Smooth muscle cell (in vitro differentiated cells): ENCODE data around the gene SULF2. TPM values are rescaled to one million over a fixed set of nuclear protein-coding genes. Genes with fewer than 3 reads are reported as not detected.

Experiments
- DNase-seq: peaks from one replicate; lab custom pipeline; 2025; ENCODE audit not compliant: unreplicated experiment; lab: John Stamatoyannopoulos, UW
- H2AFZ ChIP-seq: fragments of 200-600 bp; sonication (generic); 2 replicates; pipeline ENCODE4 v1.6.0; 2016; ENCODE audit warnings: antibody characterized with exemption, low read depth, mild to moderate bottlenecking
- H3F3A ChIP-seq: fragments of 200-600 bp; sonication (generic); 2 replicates; pipeline ENCODE4 v1.6.0; 2017; ENCODE audit warnings: antibody characterized with exemption, low read depth
- H3K27ac ChIP-seq: fragments of 200-600 bp; sonication (generic); 2 replicates; pipeline ENCODE4 v1.5.1; 2016; ENCODE audit warnings: low read depth, mild to moderate bottlenecking
- H3K27me3 ChIP-seq: fragments of 200-600 bp; sonication (generic); 2 replicates; pipeline ENCODE4 v1.6.1; 2016; ENCODE audit warnings: low read depth, mild to moderate bottlenecking
- H3K36me3 ChIP-seq: fragments of 200-600 bp; sonication (generic); 2 replicates; pipeline ENCODE4 v1.5.1; 2016; ENCODE audit warnings: low read depth
- H3K4me1 ChIP-seq: fragments of 200-600 bp; sonication (generic); 2 replicates; pipeline ENCODE4 v1.5.1; 2016; ENCODE audit warnings: low read depth
- H3K4me2 ChIP-seq: fragments of 200-600 bp; sonication (generic); 2 replicates; pipeline ENCODE4 v1.6.0; 2016; ENCODE audit warnings: mild to moderate bottlenecking
- H3K4me3 ChIP-seq: fragments of 200-600 bp; sonication (generic); 2 replicates; pipeline ENCODE4 v1.5.1; 2016; ENCODE audit warnings: mild to moderate bottlenecking
- H3K79me2 ChIP-seq: fragments of 200-600 bp; sonication (generic); 2 replicates; pipeline ENCODE4 v1.6.0; 2016; ENCODE audit warnings: low read depth, mild to moderate bottlenecking
- H3K9ac ChIP-seq: fragments of 200-600 bp; sonication (generic); 2 replicates; pipeline ENCODE4 v1.6.0; 2016; ENCODE audit warnings: low read depth
- H3K9me3 ChIP-seq: fragments of 200-600 bp; sonication (generic); replicated peaks from 2 replicates; pipeline ENCODE4 v1.5.1; 2016; ENCODE audit warnings: low read depth
- H4K20me1 ChIP-seq: fragments of 200-600 bp; sonication (generic); 2 replicates; pipeline ENCODE4 v1.6.0; 2016; ENCODE audit warnings: low read depth
- CTCF ChIP-seq: fragments of 200-600 bp; sonication (generic); IDR thresholded peaks from 2 replicates; pipeline ENCODE4 v1.5.1; 2017; ENCODE audit warnings: borderline replicate concordance, mild to moderate bottlenecking, antibody characterized with exemption; ENCODE audit not compliant: insufficient read depth, poor library complexity, severe bottlenecking
- WGBS: methylation state at CpG from one replicate; pipeline ENCODE4 v1.1.7; 2016; ENCODE audit warnings: low lambda C conversion rate; 5-methylcytosine and 5-hydroxymethylcytosine counted together
- polyA plus RNA-seq: library from polyadenylated mRNA; unstranded; fragments of >200 nt; fragmentation: Nextera tagmentation; extraction: Ambion mirVana; gene quantifications from 2 replicates; pipeline ENCODE4 v1.2.1, GENCODE V29; 2016
- total RNA-seq: library from RNA; depleted of rRNA; stranded (reverse); fragments of >200 nt; gene quantifications from 2 replicates; pipeline ENCODE4 v1.2.3, GENCODE V29; 2014

SULF2 gene
- total and polyA plus RNA-seq, 2 experiments from 2014 or later: 109 to 144 TPM

- Histone ChIP-seq H2AFZ (no peak overlapping the region), H3K9me3 (no peaks in the 10 kb centered on the region), H3F3A (no peaks in the 10 kb centered on the region), H3K4me3 (no peak overlapping the region), H3K9ac (no peak overlapping the region), H3K4me1 (no peaks in the 10 kb centered on the region), H3K27ac (no peak overlapping the region), H4K20me1 (no peaks in the 10 kb centered on the region), H3K4me2 (no peak overlapping the region), H3K36me3 (peaks cover 11% of the 10 kb centered on the region), H3K79me2 (no peaks in the 10 kb centered on the region), H3K27me3 (no peaks in the 10 kb centered on the region)
- no peak for DNase-seq
- 92% methylated on average over 4 of the region's 4 CpGs for WGBS
- TF ChIP-seq CTCF: no peak
These were observed 150.0 kb downstream of the SULF2 start for GRCh38 chr20:47635256-47635655.

GRCh38 chr20:47631078-47631477, 154.2 kb downstream of the SULF2 start:
- Histone ChIP-seq H3K9me3 (no peaks in the 10 kb centered on the region), H4K20me1 (no peaks in the 10 kb centered on the region), H3K79me2 (no peaks in the 10 kb centered on the region), H3F3A (no peaks in the 10 kb centered on the region), H3K9ac (no peak overlapping the region), H3K36me3 (peaks cover 10% of the 10 kb centered on the region), H3K4me1 (no peaks in the 10 kb centered on the region), H3K4me2 (no peak overlapping the region), H2AFZ (no peak overlapping the region), H3K4me3 (no peak overlapping the region), H3K27me3 (no peaks in the 10 kb centered on the region), H3K27ac (no peak overlapping the region)
- TF ChIP-seq CTCF: no peak
- no peak for DNase-seq

- peaks cover 10% of the 10 kb centered on the region for H3K36me3 ChIP-seq
- H2AFZ ChIP-seq: no peak overlapping the region
- no peaks in the 10 kb centered on the region for H3K27me3 ChIP-seq
- 86% methylated on average over 2 of the region's 2 CpGs for WGBS
- no peak for DNase-seq
- no peak overlapping the region for H3K4me2 ChIP-seq
- no peaks in the 10 kb centered on the region for H3K79me2 ChIP-seq
- H3K4me1 ChIP-seq: no peaks in the 10 kb centered on the region
- TF ChIP-seq CTCF: no peak
- H3K27ac ChIP-seq: no peak overlapping the region
- H3K9me3 ChIP-seq: no peaks in the 10 kb centered on the region
- no peak overlapping the region for H3K4me3 ChIP-seq
- no peaks in the 10 kb centered on the region for H4K20me1 ChIP-seq
- H3K9ac ChIP-seq: no peak overlapping the region
- no peaks in the 10 kb centered on the region for H3F3A ChIP-seq
These were observed 155.4 kb downstream of the SULF2 start for GRCh38 chr20:47629907-47630306.

GRCh38 chr20:47627540-47627939, 157.7 kb downstream of the SULF2 start:
- WGBS: 96% methylated on average over 4 of the region's 4 CpGs
- Histone ChIP-seq H3K9me3 (no peaks in the 10 kb centered on the region), H3F3A (no peaks in the 10 kb centered on the region), H3K4me2 (no peak overlapping the region), H3K79me2 (no peaks in the 10 kb centered on the region), H3K27me3 (no peaks in the 10 kb centered on the region), H3K4me1 (no peaks in the 10 kb centered on the region), H2AFZ (no peak overlapping the region), H3K9ac (no peak overlapping the region), H3K27ac (no peak overlapping the region), H4K20me1 (no peaks in the 10 kb centered on the region), H3K4me3 (no peak overlapping the region), H3K36me3 (peaks cover 10% of the 10 kb centered on the region)
- no peak for TF ChIP-seq CTCF
- no peak for DNase-seq
